Measurements from ENCODE around the gene INO80D. TPM values are rescaled to one million over a fixed set of nuclear protein-coding genes. Genes with fewer than 3 reads are reported as not detected.
A peak's percentile ranks its signal among the peaks of the same experiment; 100 is the strongest.

INO80D gene
- total and polyA plus RNA-seq, 9 donors: 3.2 to 37.6 (median 23.9) TPM

- TF ChIP-seq, protein P1, sequence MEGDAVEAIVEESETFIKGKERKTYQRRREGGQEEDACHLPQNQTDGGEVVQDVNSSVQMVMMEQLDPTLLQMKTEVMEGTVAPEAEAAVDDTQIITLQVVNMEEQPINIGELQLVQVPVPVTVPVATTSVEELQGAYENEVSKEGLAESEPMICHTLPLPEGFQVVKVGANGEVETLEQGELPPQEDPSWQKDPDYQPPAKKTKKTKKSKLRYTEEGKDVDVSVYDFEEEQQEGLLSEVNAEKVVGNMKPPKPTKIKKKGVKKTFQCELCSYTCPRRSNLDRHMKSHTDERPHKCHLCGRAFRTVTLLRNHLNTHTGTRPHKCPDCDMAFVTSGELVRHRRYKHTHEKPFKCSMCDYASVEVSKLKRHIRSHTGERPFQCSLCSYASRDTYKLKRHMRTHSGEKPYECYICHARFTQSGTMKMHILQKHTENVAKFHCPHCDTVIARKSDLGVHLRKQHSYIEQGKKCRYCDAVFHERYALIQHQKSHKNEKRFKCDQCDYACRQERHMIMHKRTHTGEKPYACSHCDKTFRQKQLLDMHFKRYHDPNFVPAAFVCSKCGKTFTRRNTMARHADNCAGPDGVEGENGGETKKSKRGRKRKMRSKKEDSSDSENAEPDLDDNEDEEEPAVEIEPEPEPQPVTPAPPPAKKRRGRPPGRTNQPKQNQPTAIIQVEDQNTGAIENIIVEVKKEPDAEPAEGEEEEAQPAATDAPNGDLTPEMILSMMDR (IDR thresholded peaks at IDR 0.05): no peak
- TF ChIP-seq POLR2A (IDR thresholded peaks at IDR 0.05) (no peak), EP300 (IDR thresholded peaks at IDR 0.05) (no peak)
- WGBS, 3 donors: 79 to 93% (median 93%) methylated on average over 11 of the region's 11 CpGs
- Histone ChIP-seq H3K4me3 (no peak overlapping the region), H3K9me3 (no peaks in the 10 kb centered on the region), H3K27me3 (no peaks in the 10 kb centered on the region), H3K27ac (no peak overlapping the region), H3K4me1 (ENCODE audit: insufficient read depth) (no peaks in the 10 kb centered on the region), H3K36me3 (no peaks in the 10 kb centered on the region)
- no peak for DNase-seq
- intact Hi-C loops (cut with DNase I): no loop called here
Measured at GRCh38 chr2:205957452-205958154, 128.4 kb downstream of the INO80D start.

DNA sequence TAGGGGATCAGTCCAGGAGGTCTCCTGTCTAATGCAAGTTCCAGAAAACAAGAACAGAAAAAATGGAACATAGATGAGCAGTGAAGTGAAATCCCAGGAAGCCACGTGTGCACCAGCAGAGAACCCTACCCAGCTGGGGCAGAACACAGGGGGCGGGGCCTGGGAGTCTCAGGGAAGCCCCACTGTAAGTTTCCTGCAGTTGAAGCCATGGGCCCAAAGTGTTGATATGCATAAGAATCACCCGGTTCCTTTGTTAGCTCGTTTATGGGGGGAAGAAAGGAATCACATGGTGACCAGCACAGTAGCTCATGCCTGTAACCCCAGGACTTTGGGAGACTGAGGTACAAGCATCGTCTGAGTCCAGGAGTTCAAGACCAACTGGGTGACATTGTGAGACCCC, 131.3 kb downstream of the INO80D start:
- Histone ChIP-seq H3K36me3 (no peaks in the 10 kb centered on the region), H3K27me3 (no peaks in the 10 kb centered on the region), H3K27ac (no peak overlapping the region), H3K9me3 (no peaks in the 10 kb centered on the region), H3K4me1 (ENCODE audit: insufficient read depth) (no peaks in the 10 kb centered on the region), H3K4me3 (no peak overlapping the region)
- DNase-seq: no peak
- 60 to 72% (median 67%) methylated on average over 5 of the region's 5 CpGs for WGBS, 3 donors
- intact Hi-C loops (cut with DNase I): no loop called here
- TF ChIP-seq EP300 (IDR thresholded peaks at IDR 0.05): no peak

- Histone ChIP-seq H3K4me3 (no peak overlapping the region), H3K36me3 (no peaks in the 10 kb centered on the region), H3K27me3 (no peaks in the 10 kb centered on the region), H3K27ac (no peak overlapping the region), H3K4me1 (ENCODE audit: insufficient read depth) (peaks cover 4% of the 10 kb centered on the region), H3K9me3 (no peaks in the 10 kb centered on the region)
- DNase-seq: no peak
- intact Hi-C loops (cut with DNase I): no loop called here
- WGBS, 3 donors: 92 to 99% (median 95%) methylated on average over 2 of the region's 2 CpGs
- TF ChIP-seq, protein P1 (IDR thresholded peaks at IDR 0.05): no peak
- TF ChIP-seq POLR2A (IDR thresholded peaks at IDR 0.05) (no peak), EP300 (IDR thresholded peaks at IDR 0.05) (no peak)
Measured at GRCh38 chr2:205952282-205952681, 133.7 kb downstream of the INO80D start.

DNA sequence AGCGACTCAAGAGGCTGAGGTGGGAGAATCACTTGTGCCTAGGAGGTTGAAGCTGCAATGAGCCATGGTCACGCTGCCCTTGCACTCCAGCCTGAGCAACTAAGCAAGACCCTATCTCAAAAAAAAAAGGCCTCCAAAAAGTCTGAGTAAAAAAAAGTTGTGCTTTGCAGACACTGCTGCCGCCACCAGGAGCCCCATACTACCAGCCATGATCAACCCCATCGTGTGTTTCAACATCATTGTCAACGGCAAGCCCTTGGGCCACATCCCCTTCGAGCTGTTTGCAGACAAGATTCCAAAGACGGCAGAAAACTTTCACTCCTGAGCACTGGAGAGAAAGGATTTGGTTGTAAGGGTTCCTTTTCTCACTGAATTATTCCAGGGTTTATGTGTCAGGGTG, 137.1 kb downstream of the INO80D start:
- intact Hi-C loops (cut with DNase I): no loop called here
- WGBS, 3 donors: 83 to 91% (median 90%) methylated on average over 7 of the region's 7 CpGs

DNA sequence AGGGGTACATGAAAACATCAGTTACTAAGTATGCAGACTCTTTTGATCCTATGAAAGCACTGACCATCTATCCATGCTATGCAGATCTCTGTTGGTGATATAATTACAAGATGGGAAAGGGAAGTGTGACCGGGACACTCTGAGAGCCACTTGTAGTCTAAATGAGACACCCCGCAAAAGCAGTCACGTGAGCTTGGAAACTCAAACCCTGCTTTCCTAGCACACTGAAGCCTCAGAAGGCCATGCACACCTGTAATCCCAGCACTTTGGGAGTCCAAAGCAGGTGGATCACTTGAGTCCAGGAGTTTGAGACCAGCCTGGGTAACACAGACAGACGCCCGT, 137.5 kb downstream of the INO80D start:
- no peaks in the 10 kb centered on the region for H3K9me3 ChIP-seq
- 80 to 93% (median 88%) methylated on average over 5 of the region's 5 CpGs for WGBS, 3 donors
- H3K36me3 ChIP-seq: no peaks in the 10 kb centered on the region
- H3K27ac ChIP-seq: peak overlapping the region in 1 of 2 donors; percentile 52
- H3K4me1 ChIP-seq (ENCODE audit: insufficient read depth): peaks cover 5% of the 10 kb centered on the region
- no peak for DNase-seq
- no peak overlapping the region for H3K4me3 ChIP-seq
- intact Hi-C loops (cut with DNase I): no loop called here
- H3K27me3 ChIP-seq: no peaks in the 10 kb centered on the region
- TF ChIP-seq EP300 (IDR thresholded peaks at IDR 0.05) (no peak), POLR2A (IDR thresholded peaks at IDR 0.05) (no peak)
- TF ChIP-seq, protein P1 (IDR thresholded peaks at IDR 0.05): no peak

More for the DNA sequence above, 137.1 kb downstream of the INO80D start:
- H3K36me3 ChIP-seq: no peaks in the 10 kb centered on the region
- no peak overlapping the region for H3K4me3 ChIP-seq
- DNase-seq: no peak
- no peak overlapping the region for H3K27ac ChIP-seq
- no peaks in the 10 kb centered on the region for H3K27me3 ChIP-seq
- H3K4me1 ChIP-seq (ENCODE audit: insufficient read depth): peaks cover 5% of the 10 kb centered on the region
- no peak for TF ChIP-seq EP300 (IDR thresholded peaks at IDR 0.05)
- TF ChIP-seq POLR2A (IDR thresholded peaks at IDR 0.05): no peak
- TF ChIP-seq, protein P1 (IDR thresholded peaks at IDR 0.05): no peak
- no peaks in the 10 kb centered on the region for H3K9me3 ChIP-seq
